ENCODE measurements around the gene SMTNL2. TPM values are rescaled to one million over a fixed set of nuclear protein-coding genes. Genes with fewer than 3 reads are reported as not detected.
"Not testable (repeated sequence)": the region's sequence is repeated elsewhere in the genome, so short reads cannot be mapped to it uniquely, and the experiment has no call there.

Gene SMTNL2
- total RNA-seq, 4 donors from 2014 or later = 0.44 to 0.81 (median 0.67) TPM

- TF ChIP-seq CTCF (IDR thresholded peaks at IDR 0.05) = no peak
- TF ChIP-seq POLR2A (IDR thresholded peaks at IDR 0.05) = no peak
- 18 to 25% methylated on average over 6 of the region's 6 CpGs for WGBS, 2 donors
- no peaks in the 10 kb centered on the region for H3K36me3 ChIP-seq
- no peak overlapping the region for H3K4me3 ChIP-seq (replicated peaks in 1 of 3)
- no peak for DNase-seq
- H3K27me3 ChIP-seq = no peaks in the 10 kb centered on the region
- no peak overlapping the region for H3K27ac ChIP-seq
- no peaks in the 10 kb centered on the region for H3K9me3 ChIP-seq
- intact Hi-C loops (cut with DNase I) = no loop called here
- H3K4me1 ChIP-seq = no peaks in the 10 kb centered on the region
Observed at GRCh38 chr17:4642286-4642685, 58.0 kb downstream of the SMTNL2 start.

GRCh38 chr17:4643676-4644075 is 59.3 kb downstream of the SMTNL2 start:
- Histone ChIP-seq H3K36me3 (no peaks in the 10 kb centered on the region), H3K27ac (no peak overlapping the region), H3K27me3 (no peaks in the 10 kb centered on the region), H3K9me3 (no peaks in the 10 kb centered on the region), H3K4me3 (replicated peaks in 1 of 3) (no peak overlapping the region), H3K4me1 (peaks cover 0 to 3% of the 10 kb centered on the region in 2 donors)
- DNase-seq = no peak
- 76 to 78% methylated on average over 4 of the region's 4 CpGs for WGBS, 2 donors
- intact Hi-C loops (cut with DNase I) = no loop called here
- TF ChIP-seq POLR2A (IDR thresholded peaks at IDR 0.05) (no peak), CTCF (IDR thresholded peaks at IDR 0.05) (no peak)

- WGBS, 2 donors = 76 to 80% methylated on average over 5 of the region's 5 CpGs
- H3K27me3 ChIP-seq = no peaks in the 10 kb centered on the region
- no peak overlapping the region for H3K4me3 ChIP-seq (replicated peaks in 1 of 3)
- TF ChIP-seq POLR2A (IDR thresholded peaks at IDR 0.05) (no peak), CTCF (IDR thresholded peaks at IDR 0.05) (no peak)
- no peak for DNase-seq
- no peak overlapping the region for H3K27ac ChIP-seq
- no peaks in the 10 kb centered on the region for H3K9me3 ChIP-seq
- H3K4me1 ChIP-seq = peaks cover 0 to 3% of the 10 kb centered on the region in 2 donors
- intact Hi-C loops (cut with DNase I) = no loop called here
- no peaks in the 10 kb centered on the region for H3K36me3 ChIP-seq
Observed at GRCh38 chr17:4645642-4646041, 61.3 kb downstream of the SMTNL2 start.

GRCh38 chr17:4648741-4649140 is 64.4 kb downstream of the SMTNL2 start:
- WGBS, 2 donors = 41 to 51% methylated on average over 2 of the region's 2 CpGs
- Histone ChIP-seq H3K4me3 (replicated peaks in 1 of 3) (no peak overlapping the region), H3K4me1 (peaks cover 0 to 3% of the 10 kb centered on the region in 2 donors), H3K36me3 (no peaks in the 10 kb centered on the region), H3K27ac (no peak overlapping the region), H3K27me3 (no peaks in the 10 kb centered on the region), H3K9me3 (no peaks in the 10 kb centered on the region)
- intact Hi-C loops (cut with DNase I) = no loop called here
- TF ChIP-seq CTCF (IDR thresholded peaks at IDR 0.05) = no peak
- TF ChIP-seq POLR2A (IDR thresholded peaks at IDR 0.05) = no peak
- DNase-seq = no peak

GRCh38 chr17:4652997-4653396 is 68.7 kb downstream of the SMTNL2 start:
- 71 to 85% methylated on average over 5 of the region's 5 CpGs for WGBS, 2 donors
- no peak for DNase-seq
- Histone ChIP-seq H3K4me1 (peaks cover 0 to 3% of the 10 kb centered on the region in 2 donors), H3K27ac (no peak overlapping the region), H3K36me3 (no peaks in the 10 kb centered on the region), H3K4me3 (replicated peaks in 1 of 3) (no peak overlapping the region), H3K27me3 (no peaks in the 10 kb centered on the region), H3K9me3 (no peaks in the 10 kb centered on the region)
- intact Hi-C loops (cut with DNase I) = no loop called here
- TF ChIP-seq CTCF (IDR thresholded peaks at IDR 0.05) = no peak
- TF ChIP-seq POLR2A (IDR thresholded peaks at IDR 0.05) = no peak

GRCh38 chr17:4655933-4656332 is 71.6 kb downstream of the SMTNL2 start:
- 88 to 89% methylated on average over 7 of the region's 7 CpGs for WGBS, 2 donors
- DNase-seq; H3K27me3 ChIP-seq; H3K4me3 ChIP-seq (replicated peaks in 1 of 3); intact Hi-C loops (cut with DNase I); H3K9me3 ChIP-seq; H3K36me3 ChIP-seq; H3K27ac ChIP-seq; H3K4me1 ChIP-seq: not testable (repeated sequence)
